GM19463 (cell line): ENCODE results near the gene CXCR6.
A peak's percentile ranks its signal among the peaks of the same experiment; 100 is the strongest.

ENCODE experiments used
- ATAC-seq: cut with Tn5 transposase; IDR thresholded peaks from one replicate; pipeline ENCODE4 v1.9.1; 2021; ENCODE audit warnings: mild to moderate bottlenecking, moderate library complexity; ENCODE audit not compliant: unreplicated experiment

CXCR6 gene

GRCh38 chr3:45943207-45943846 is at the start of gene CXCR6:
CXCR6 (plus strand) TSS chr3:45943464; CDS start chr3:45946482, 3,018 bp downstream.
- ATAC-seq = no peak

- ATAC-seq = no peak
Observed at GRCh38 chr3:45894015-45894414, 49.2 kb upstream of the CXCR6 start.

- ATAC-seq = no peak
Observed at GRCh38 chr3:45895686-45896468, 47.4 kb upstream of the CXCR6 start.

GRCh38 chr3:45896956-45897355 is 46.3 kb upstream of the CXCR6 start:
- no peak for ATAC-seq

- no peak for ATAC-seq
Observed at GRCh38 chr3:45904931-45905330, 38.3 kb upstream of the CXCR6 start.

- no peak for ATAC-seq
Observed at GRCh38 chr3:45905755-45906154, 37.5 kb upstream of the CXCR6 start.

DNA sequence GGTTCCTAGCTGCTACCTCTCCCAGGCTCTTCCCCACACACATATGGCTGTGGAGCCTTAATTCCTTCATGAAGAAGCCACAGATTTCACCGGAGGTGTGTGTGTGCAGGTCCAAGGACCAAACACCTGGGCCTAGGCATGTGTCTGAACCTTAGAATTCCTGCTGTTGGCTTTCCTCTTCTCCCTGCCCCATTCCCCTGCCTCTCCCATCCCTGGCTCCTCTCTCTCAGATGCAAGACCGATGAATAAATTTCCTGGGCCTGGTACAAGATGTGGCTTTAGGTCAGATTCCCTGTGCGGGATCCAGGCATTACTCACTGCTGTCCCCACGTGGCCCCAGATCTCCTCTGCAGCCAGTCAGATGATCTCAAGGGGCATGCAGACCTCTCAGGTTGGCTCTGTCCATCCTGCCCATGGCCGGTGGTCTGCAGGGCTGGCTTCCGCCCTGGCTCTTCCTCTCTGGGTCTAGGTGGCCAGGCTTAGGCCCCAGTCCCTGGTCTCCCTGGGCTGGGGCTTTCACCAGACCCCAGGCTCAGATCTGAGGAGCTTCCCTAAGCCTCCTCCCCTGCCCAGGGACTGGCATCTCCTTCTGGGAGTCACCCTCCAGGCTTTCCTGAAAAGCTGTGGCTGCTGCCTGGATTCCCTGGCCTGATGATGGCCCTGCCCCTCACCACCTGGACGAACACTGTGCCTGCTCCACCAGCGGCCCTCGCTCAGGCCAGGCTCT is 36.4 kb upstream of the CXCR6 start:
- ATAC-seq = no peak

GRCh38 chr3:45907769-45908705 is 35.2 kb upstream of the CXCR6 start:
- ATAC-seq = no peak

GRCh38 chr3:45908761-45909160 is 34.5 kb upstream of the CXCR6 start:
- no peak for ATAC-seq

DNA sequence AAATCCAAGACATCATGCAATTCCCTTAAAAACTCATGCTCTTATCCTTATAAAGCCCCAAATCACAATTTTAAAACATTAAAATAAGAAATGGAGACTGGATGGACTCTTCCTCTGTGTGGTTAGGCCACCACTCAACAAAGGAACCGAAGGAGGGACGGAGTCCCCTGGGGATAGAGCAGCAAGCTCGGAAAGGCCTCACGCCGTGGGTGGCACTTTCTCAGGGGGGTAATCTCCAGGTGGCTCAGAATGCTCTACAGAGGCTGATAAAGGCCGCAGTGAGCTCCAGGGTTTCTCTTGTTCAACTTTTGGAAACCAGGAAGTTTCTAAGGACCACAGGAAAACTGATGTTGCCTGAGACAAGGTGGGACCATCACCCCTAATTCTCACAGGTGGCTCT is 33.7 kb upstream of the CXCR6 start:
- no peak for ATAC-seq

DNA sequence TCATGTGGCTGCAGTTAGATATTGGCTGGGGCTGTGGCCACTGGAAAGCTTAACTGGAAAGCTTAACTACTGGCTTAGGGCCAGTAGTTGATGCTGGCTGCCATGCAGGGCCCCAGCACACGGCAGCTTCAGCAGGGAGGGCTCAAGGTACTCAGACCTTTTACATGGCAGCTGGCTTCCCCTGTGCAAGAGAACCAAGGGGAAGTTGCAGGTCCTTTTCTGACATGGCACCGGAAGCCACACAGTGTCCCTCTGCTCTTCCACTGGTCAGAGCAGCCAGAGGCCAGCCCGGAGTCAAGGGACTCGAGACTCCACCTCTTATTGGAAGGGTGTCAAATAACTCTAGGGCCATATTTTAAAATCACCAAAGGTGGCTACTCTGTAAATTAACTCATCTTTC is 32.4 kb upstream of the CXCR6 start:
- ATAC-seq = no peak

GRCh38 chr3:45911511-45912226 is 31.6 kb upstream of the CXCR6 start:
- ATAC-seq = no peak

DNA sequence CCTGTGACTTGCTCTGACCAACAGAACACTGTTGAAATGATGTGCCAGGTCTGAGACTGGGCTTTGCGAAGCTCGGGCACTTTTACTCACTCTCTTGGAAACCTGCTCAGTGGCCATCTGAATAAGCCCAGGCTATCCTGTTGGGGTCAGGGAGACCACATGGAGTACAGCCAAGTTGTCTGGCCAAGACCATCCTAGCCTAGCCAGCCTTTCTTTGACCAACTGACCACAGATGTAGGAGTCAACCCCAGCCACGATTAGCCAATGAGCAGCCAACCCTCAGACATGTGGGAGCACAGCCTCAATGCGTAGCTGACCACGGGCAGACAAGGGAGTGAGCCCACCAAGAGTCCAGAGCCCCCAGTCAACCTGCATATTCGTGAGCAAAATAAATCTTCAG is 30.8 kb upstream of the CXCR6 start:
- no peak for ATAC-seq

DNA sequence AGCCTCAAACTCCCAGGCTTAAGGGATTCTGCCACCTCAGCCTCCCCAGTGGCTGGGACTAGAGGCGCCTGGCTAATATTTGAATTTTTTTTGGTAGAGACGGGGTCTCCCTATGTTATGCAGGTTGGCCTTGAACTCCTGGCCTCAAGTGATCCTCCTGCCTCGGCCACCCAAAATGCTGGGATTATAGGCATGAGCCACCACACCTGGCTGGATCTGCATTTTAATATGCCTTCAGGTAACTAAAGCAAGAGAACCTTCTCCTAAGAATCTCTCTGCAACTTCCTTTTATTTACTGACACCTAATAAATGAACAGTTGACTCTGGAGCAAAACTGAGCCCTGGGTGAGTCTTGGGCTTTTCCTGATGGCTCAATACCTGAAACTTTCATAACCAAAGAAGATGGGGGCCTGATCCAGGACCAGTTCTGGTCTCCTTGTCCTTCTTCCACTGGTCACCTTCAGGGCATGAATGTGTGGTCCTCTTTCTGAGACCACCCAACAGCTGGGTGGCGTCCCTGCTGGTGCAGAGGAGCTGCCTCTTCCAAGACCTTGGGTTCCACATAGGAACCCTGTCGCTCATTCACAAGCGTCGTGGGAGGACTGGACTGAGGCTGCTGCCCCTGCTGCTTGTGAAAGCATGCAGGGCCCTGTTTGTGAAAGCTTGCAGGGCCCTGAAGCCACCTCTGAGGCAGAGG is 28.8 kb upstream of the CXCR6 start:
- ATAC-seq = no peak

GRCh38 chr3:45915059-45915439 is 28.2 kb upstream of the CXCR6 start:
- no peak for ATAC-seq

GRCh38 chr3:45915518-45916231 is 27.6 kb upstream of the CXCR6 start:
- peak; percentile 91 for ATAC-seq

- no peak for ATAC-seq
Observed at GRCh38 chr3:45917146-45917898, 25.9 kb upstream of the CXCR6 start.
